Thoracic aorta (tissue), 2 donors: ENCODE measurements around the gene WNT7B. TPM values are rescaled to one million over a fixed set of nuclear protein-coding genes. Genes with fewer than 3 reads are reported as not detected.

Experiments
- ATAC-seq: fragments of 150-250 bp; one replicate; pipeline ENCODE4 v1.8.0; 2017; ENCODE audit warnings: low read depth; ENCODE audit not compliant: insufficient number of reproducible peaks, low FRiP score
- DNase-seq: peaks from one replicate; pipeline ENCODE4 v3.0.0-alpha.2; 2020; ENCODE audit warnings: low spot score
- H3K27ac ChIP-seq, 2 donors: fragments of 200-600 bp; sonication (generic); 1 replicate in 1 of 2; 2 replicates in 1 of 2; pipeline ENCODE4 v1.5.1; 2016; ENCODE audit warnings: mild to moderate bottlenecking in 2 of 2, moderate library complexity in 2 of 2
- H3K27me3 ChIP-seq: fragments of 200-600 bp; sonication (generic); replicated peaks from 2 replicates; pipeline ENCODE4 v1.6.0; 2016; ENCODE audit warnings: mild to moderate bottlenecking; ENCODE audit not compliant: insufficient read depth
- H3K36me3 ChIP-seq: fragments of 200-600 bp; sonication (generic); one replicate; pipeline ENCODE4 v1.5.1; 2016
- H3K4me1 ChIP-seq, 2 donors: fragments of 200-600 bp; sonication (generic); 1 replicate in 1 of 2; 2 replicates in 1 of 2; pipeline versions ENCODE4 v1.5.1 to v1.6.0; 2016; ENCODE audit warnings: low read depth in 2 of 2, mild to moderate bottlenecking in 1 of 2; ENCODE audit not compliant: control insufficient read depth in 1 of 2
- H3K4me3 ChIP-seq: fragments of 200-600 bp; sonication (generic); 2 replicates; pipeline ENCODE4 v1.5.1; 2016; ENCODE audit warnings: mild to moderate bottlenecking
- H3K9me3 ChIP-seq: fragments of 200-600 bp; sonication (generic); 2 replicates; pipeline ENCODE4 v1.5.1; 2016
- CTCF ChIP-seq: fragments of 200-600 bp; sonication (generic); IDR thresholded peaks from one replicate; pipeline ENCODE4 v1.5.1; 2019; ENCODE audit warnings: antibody characterized with exemption
- total RNA-seq, 2 donors: library from RNA; depleted of rRNA; stranded (reverse); fragments of >200 nt; gene quantifications; one replicate each; pipeline versions ENCODE4 v1.1.0 to v1.2.3, GENCODE V29; 2016

Gene WNT7B
- total RNA-seq, 2 donors from 2014 or later = not detected

GRCh38 chr22:45962756-45963324 lies 14.1 kb downstream of the WNT7B start:
- Histone ChIP-seq H3K27me3 (no peaks in the 10 kb centered on the region), H3K36me3 (no peaks in the 10 kb centered on the region), H3K27ac (no peak overlapping the region), H3K4me1 (no peaks in the 10 kb centered on the region), H3K4me3 (no peak overlapping the region), H3K9me3 (no peaks in the 10 kb centered on the region)
- TF ChIP-seq CTCF = no peak
- DNase-seq = no peak
- no peak for ATAC-seq

- no peak for DNase-seq
- no peak for ATAC-seq
- H3K27ac ChIP-seq = no peak overlapping the region
- H3K27me3 ChIP-seq = no peaks in the 10 kb centered on the region
- no peak overlapping the region for H3K4me3 ChIP-seq
- H3K4me1 ChIP-seq = no peaks in the 10 kb centered on the region
- no peak for TF ChIP-seq CTCF
- no peaks in the 10 kb centered on the region for H3K36me3 ChIP-seq
- H3K9me3 ChIP-seq = no peaks in the 10 kb centered on the region
Observed at GRCh38 chr22:45962434-45962718, 14.6 kb downstream of the WNT7B start.

GRCh38 chr22:45961679-45962433 lies 15.1 kb downstream of the WNT7B start:
- ATAC-seq (no peak), DNase-seq (no peak)
- Histone ChIP-seq H3K36me3 (no peaks in the 10 kb centered on the region), H3K4me1 (no peaks in the 10 kb centered on the region), H3K27ac (no peak overlapping the region), H3K4me3 (no peak overlapping the region), H3K9me3 (no peaks in the 10 kb centered on the region), H3K27me3 (no peaks in the 10 kb centered on the region)
- TF ChIP-seq CTCF = no peak

GRCh38 chr22:45960477-45961386 lies 16.2 kb downstream of the WNT7B start:
- no peak overlapping the region for H3K4me3 ChIP-seq
- DNase-seq (no peak), ATAC-seq (no peak)
- H3K27ac ChIP-seq = no peak overlapping the region
- H3K36me3 ChIP-seq = no peaks in the 10 kb centered on the region
- H3K4me1 ChIP-seq = no peaks in the 10 kb centered on the region
- TF ChIP-seq CTCF = no peak
- H3K27me3 ChIP-seq = no peaks in the 10 kb centered on the region
- no peaks in the 10 kb centered on the region for H3K9me3 ChIP-seq

GRCh38 chr22:45959719-45960476 lies 17.1 kb downstream of the WNT7B start:
- TF ChIP-seq CTCF = no peak
- Histone ChIP-seq H3K4me1 (no peaks in the 10 kb centered on the region), H3K27ac (no peak overlapping the region), H3K36me3 (no peaks in the 10 kb centered on the region), H3K9me3 (no peaks in the 10 kb centered on the region), H3K27me3 (no peaks in the 10 kb centered on the region), H3K4me3 (no peak overlapping the region)
- DNase-seq (no peak), ATAC-seq (no peak)
